ENCODE data around the gene HSPBP1.
"Not testable (repeated sequence)": the region's sequence is repeated elsewhere in the genome, so short reads cannot be mapped to it uniquely, and the experiment has no call there.

The HSPBP1 gene

GRCh38 chr19:55240713-55241020 lies 39.2 kb downstream of the HSPBP1 start:
- DNase-seq (ENCODE audit: low read depth in 2 of 2, low spot score in 1 of 2), result no peak

GRCh38 chr19:55239004-55239403 lies 40.9 kb downstream of the HSPBP1 start:
- DNase-seq (ENCODE audit: low read depth in 2 of 2, low spot score in 1 of 2), result no peak

GRCh38 chr19:55238030-55238429 lies 41.9 kb downstream of the HSPBP1 start:
- DNase-seq (ENCODE audit: low read depth in 2 of 2, low spot score in 1 of 2), result no peak

- no peak for DNase-seq (ENCODE audit: low read depth in 2 of 2, low spot score in 1 of 2)
These were observed 46.9 kb downstream of the HSPBP1 start for GRCh38 chr19:55232986-55233385.

- no peak for DNase-seq (ENCODE audit: low read depth in 2 of 2, low spot score in 1 of 2)
These were observed 47.7 kb downstream of the HSPBP1 start for GRCh38 chr19:55232286-55232602.

- no peak for DNase-seq (ENCODE audit: low read depth in 2 of 2, low spot score in 1 of 2)
These were observed 48.3 kb downstream of the HSPBP1 start for GRCh38 chr19:55231391-55232285.

- DNase-seq (ENCODE audit: low read depth in 2 of 2, low spot score in 1 of 2), result no peak
These were observed 49.1 kb downstream of the HSPBP1 start for GRCh38 chr19:55230780-55231179.

GRCh38 chr19:55230329-55230728 lies 49.6 kb downstream of the HSPBP1 start:
- DNase-seq (ENCODE audit: low read depth in 2 of 2, low spot score in 1 of 2), result no peak

GRCh38 chr19:55229789-55230182 lies 50.1 kb downstream of the HSPBP1 start:
- DNase-seq (ENCODE audit: low read depth in 2 of 2, low spot score in 1 of 2), result no peak

- DNase-seq (ENCODE audit: low read depth in 2 of 2, low spot score in 1 of 2), result no peak
These were observed 50.6 kb downstream of the HSPBP1 start for GRCh38 chr19:55229145-55229788.

GRCh38 chr19:55228403-55229031 lies 51.4 kb downstream of the HSPBP1 start, which contains the start of gene TMEM86B:
TMEM86B (minus strand) TSS chr19:55228763; CDS start chr19:55228741, 22 bp downstream.
- DNase-seq (ENCODE audit: low read depth in 2 of 2, low spot score in 1 of 2), result no peak

- DNase-seq (ENCODE audit: low read depth in 2 of 2, low spot score in 1 of 2), result no peak
These were observed 51.9 kb downstream of the HSPBP1 start for GRCh38 chr19:55228015-55228391.

GRCh38 chr19:55227241-55228014 lies 52.5 kb downstream of the HSPBP1 start:
- no peak for DNase-seq (ENCODE audit: low read depth in 2 of 2, low spot score in 1 of 2)

- DNase-seq (ENCODE audit: low read depth in 2 of 2, low spot score in 1 of 2), result no peak
These were observed 53.1 kb downstream of the HSPBP1 start for GRCh38 chr19:55226788-55227187.

GRCh38 chr19:55226273-55226672 lies 53.6 kb downstream of the HSPBP1 start:
- DNase-seq (ENCODE audit: low read depth in 2 of 2, low spot score in 1 of 2), result no peak

- no peak for DNase-seq (ENCODE audit: low read depth in 2 of 2, low spot score in 1 of 2)
These were observed 54.4 kb downstream of the HSPBP1 start for GRCh38 chr19:55225415-55225958.

- not testable (repeated sequence) for DNase-seq (ENCODE audit: low read depth in 2 of 2, low spot score in 1 of 2)
These were observed 55.1 kb downstream of the HSPBP1 start for GRCh38 chr19:55224679-55225414.

- DNase-seq (ENCODE audit: low read depth in 2 of 2, low spot score in 1 of 2), result no peak
These were observed 55.8 kb downstream of the HSPBP1 start for GRCh38 chr19:55224038-55224665.

- no peak for DNase-seq (ENCODE audit: low read depth in 2 of 2, low spot score in 1 of 2)
These were observed 56.4 kb downstream of the HSPBP1 start for GRCh38 chr19:55223291-55224037.
